HepG2 (cell line): Measurements from ENCODE around the gene MSX2. TPM values are rescaled to one million over a fixed set of nuclear protein-coding genes. Genes with fewer than 3 reads are reported as not detected.

ENCODE experiments used
- ATAC-seq: fragments of 200-7000 bp; cut with Tn5 transposase; 3 replicates; pipeline ENCODE4 v1.9.1; 2020; ENCODE audit warnings: mild to moderate bottlenecking, moderate library complexity
- BruUV-seq: library from RNA; stranded (reverse); fragments of 400-500 nt; replicated peaks from 2 replicates; lab custom pipeline; 2021; lab: Mats Ljungman, UMichigan
- CTCF ChIA-PET: fragments of 300-600 bp; formaldehyde crosslinking; extraction: SDS; loops from one replicate; lab custom pipeline; 2021; ENCODE audit warnings: low total read pairs, inconsistent platforms, low intra/inter-chr PET ratio; lab: Yijun Ruan, JAX
- POLR2A ChIA-PET: fragments of 350-600 bp; sonication (Branson Sonifier 250); formaldehyde crosslinking; loops from one replicate; lab custom pipeline; 2020; ENCODE audit warnings: antibody characterized with exemption, inconsistent platforms; lab: Yijun Ruan, JAX
- DNase-seq: peaks from one replicate; pipeline ENCODE4 v3.0.0-alpha.2; 2015; ENCODE audit warnings: low spot score
- FAIRE-seq: peaks from 3 replicates; lab custom pipeline; 2011; peaks lifted over from hg19 to GRCh38; lab: Jason Lieb, UNC
- H2AFZ ChIP-seq: one replicate; pipeline ENCODE4 v1.6.1; 2011; ENCODE audit warnings: low read length, inconsistent platforms
- H3K27ac ChIP-seq: fragments of 300-600 bp; 3 replicates; pipeline ENCODE4 v1.8.0; 2011; ENCODE audit warnings: mixed run types, mild to moderate bottlenecking, mixed read lengths, low read length, inconsistent platforms; ENCODE audit not compliant: insufficient read depth; ENCODE audit errors: extremely low read length
- H3K27me3 ChIP-seq, 2 experiments: fragments of 200-600 bp in 1 of 2; 2 replicates in 1 of 2; 3 replicates in 1 of 2; pipeline versions ENCODE4 v1.6.0 to v1.8.0; 2011; ENCODE audit warnings: low read length in 2 of 2, mild to moderate bottlenecking in 2 of 2, moderate library complexity in 2 of 2, inconsistent platforms in 1 of 2; ENCODE audit not compliant: insufficient read depth in 2 of 2, control insufficient read depth in 1 of 2
- H3K36me3 ChIP-seq, 2 experiments: fragments of 200-600 bp in 1 of 2; replicated peaks in 1 of 2; 2 replicates in 1 of 2; 3 replicates in 1 of 2; pipeline versions ENCODE4 v1.5.1 to v1.8.0; 2011; ENCODE audit warnings: low read length in 2 of 2, inconsistent platforms in 1 of 2; ENCODE audit not compliant: insufficient read depth in 2 of 2, control insufficient read depth in 1 of 2
- H3K4me1 ChIP-seq: 2 replicates; pipeline ENCODE4 v1.5.1; 2012; ENCODE audit warnings: low read length, inconsistent platforms; ENCODE audit not compliant: insufficient read depth
- H3K4me2 ChIP-seq: 2 replicates; pipeline ENCODE4 v1.6.0; 2011; ENCODE audit warnings: low read depth, low read length, inconsistent platforms
- H3K4me3 ChIP-seq, 3 experiments: fragments of 200-600 bp in 1 of 3; sonication (generic), shearing (Covaris generic) in 1 of 3; replicated peaks in 1 of 3; 2 replicates each; pipeline ENCODE4 v1.5.1; 2011 to 2016; ENCODE audit warnings: low read length in 3 of 3, inconsistent platforms in 2 of 3, low read depth in 2 of 3, mild to moderate bottlenecking in 2 of 3, control low read depth in 1 of 3, mixed read lengths in 1 of 3; ENCODE audit not compliant: insufficient read depth in 1 of 3
- H3K79me2 ChIP-seq: one replicate; pipeline ENCODE4 v1.6.1; 2011; ENCODE audit warnings: low read length, inconsistent platforms; ENCODE audit not compliant: insufficient read depth
- H3K9ac ChIP-seq: 2 replicates; pipeline ENCODE4 v1.6.0; 2011; ENCODE audit warnings: mild to moderate bottlenecking, low read depth, low read length, inconsistent platforms; ENCODE audit not compliant: insufficient read depth
- H3K9me3 ChIP-seq: 2 replicates; pipeline ENCODE4 v1.5.1; 2012; ENCODE audit warnings: mild to moderate bottlenecking, low read length
- H4K20me1 ChIP-seq: 2 replicates; pipeline ENCODE4 v1.6.0; 2011; ENCODE audit warnings: inconsistent platforms, mild to moderate bottlenecking, low read length, moderate library complexity; ENCODE audit not compliant: insufficient read depth
- HES4 ChIP-seq: sonication (generic); formaldehyde crosslinking; IDR thresholded peaks from 2 replicates; pipeline ENCODE4 v1.9.0; 2021; ENCODE audit warnings: mild to moderate bottlenecking, missing genetic modification reagents, borderline replicate concordance
- NR2F1 ChIP-seq, 2 experiments: fragments of 450-650 bp in 1 of 2; formaldehyde crosslinking in 1 of 2; IDR thresholded peaks; 2 replicates each; pipeline versions ENCODE4 v1.5.0 to v1.6.1; 2016 to 2020; ENCODE audit warnings: mild to moderate bottlenecking in 1 of 2, missing compliant biosample characterization in 1 of 2, missing genetic modification reagents in 1 of 2, moderate library complexity in 1 of 2
- REXO4 ChIP-seq: sonication (generic); formaldehyde crosslinking; IDR thresholded peaks from 2 replicates; pipeline ENCODE4 v1.8.0; 2022; ENCODE audit warnings: missing genetic modification reagents, mild to moderate bottlenecking, borderline replicate concordance
- WGBS: methylation state at CpG from one replicate; pipeline ENCODE4 v1.1.6; 2017; ENCODE audit warnings: low lambda C conversion rate; 5-methylcytosine and 5-hydroxymethylcytosine counted together
- in situ Hi-C: cut with HindIII; loops from 2 replicates; pipeline ENCODE4 v1.10.0; 2017; ENCODE audit warnings: low pct_unique_long_range_greater_than_20kb; ENCODE audit not compliant: extremely low pct_ligation_motif_present
- intact Hi-C: fragments of 100-400 bp; cut with micrococcal nuclease; formaldehyde crosslinking; loops from one replicate; pipeline ENCODE4 v1.10.0; 2022; ENCODE audit not compliant: unreplicated experiment
- polyA plus RNA-seq, 8 experiments: library from polyadenylated mRNA; depleted of rRNA in 3 of 8; stranded (reverse) in 7 of 8; unstranded in 1 of 8; fragments of >200 nt; fragmentation: Illumina TruSeq in 4 of 8; extraction: Trizol in 4 of 8; gene quantifications; 2 replicates each; pipeline versions ENCODE4 v1.2.1 to v1.2.3, GENCODE V29; 2011 to 2016; ENCODE audit warnings: low read depth in 4 of 8, missing spikeins in 1 of 8, mixed read lengths in 1 of 8; ENCODE audit not compliant: insufficient read depth in 1 of 8
- total RNA-seq, 5 experiments: library from RNA; depleted of rRNA; stranded (reverse); fragments of >200 nt; fragmentation: Illumina TruSeq; extraction: Trizol; gene quantifications; 2 replicates each; pipeline ENCODE4 v1.2.3, GENCODE V29; 2016; ENCODE audit warnings: low read depth in 1 of 5
- TF ChIP-seq, protein P1 (sequence below): IDR thresholded peaks from 2 replicates; pipeline ENCODE4 v1.6.1; 2016; ENCODE audit warnings: low read depth, missing genetic modification reagents, missing compliant biosample characterization

Gene MSX2
- total and polyA plus RNA-seq, 2 of the 13 experiments (the other 11 are each of a cell fraction or from before 2014, with no cell fraction given): not detected

DNA sequence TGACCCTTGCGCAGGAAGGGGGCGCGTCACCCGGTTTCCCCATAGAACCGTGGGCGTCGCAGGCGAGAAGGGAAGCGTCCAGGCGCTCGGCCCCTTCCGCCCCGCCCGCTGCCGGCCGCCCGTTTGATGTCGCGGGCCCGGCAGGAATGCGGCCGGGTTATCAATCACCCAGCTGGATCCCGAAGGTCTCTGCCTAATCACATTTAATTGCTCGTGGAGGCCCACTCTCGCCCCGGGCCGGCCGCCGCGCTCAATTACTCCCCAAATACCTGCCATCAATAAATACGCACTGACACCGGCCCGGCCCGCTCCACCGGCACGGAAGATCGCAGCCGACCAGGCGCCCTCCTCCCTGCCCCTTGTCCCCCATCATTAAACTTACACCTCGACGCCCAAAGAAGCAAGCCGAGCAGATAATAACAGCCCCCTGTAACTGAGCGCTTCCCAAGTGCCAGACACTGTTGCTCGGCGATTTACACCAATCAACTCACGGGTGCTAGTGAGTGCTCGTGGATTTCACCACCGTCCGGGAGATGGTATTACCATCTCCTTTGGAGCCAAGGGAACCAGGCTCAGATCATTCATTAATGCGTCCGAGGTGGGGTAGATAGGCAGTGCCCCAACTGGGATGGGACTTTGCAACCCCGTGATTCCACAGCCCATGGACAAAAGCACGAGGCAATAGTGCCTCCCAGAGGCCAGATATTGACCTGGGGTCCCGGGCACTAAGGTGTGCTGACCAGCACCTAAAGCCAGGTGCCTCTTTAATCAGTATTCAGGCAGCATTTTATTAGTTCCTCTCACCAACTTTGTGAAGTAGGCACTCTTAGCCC is 11.3 kb downstream of the MSX2 start (continued):
- TF ChIP-seq, protein P1, sequence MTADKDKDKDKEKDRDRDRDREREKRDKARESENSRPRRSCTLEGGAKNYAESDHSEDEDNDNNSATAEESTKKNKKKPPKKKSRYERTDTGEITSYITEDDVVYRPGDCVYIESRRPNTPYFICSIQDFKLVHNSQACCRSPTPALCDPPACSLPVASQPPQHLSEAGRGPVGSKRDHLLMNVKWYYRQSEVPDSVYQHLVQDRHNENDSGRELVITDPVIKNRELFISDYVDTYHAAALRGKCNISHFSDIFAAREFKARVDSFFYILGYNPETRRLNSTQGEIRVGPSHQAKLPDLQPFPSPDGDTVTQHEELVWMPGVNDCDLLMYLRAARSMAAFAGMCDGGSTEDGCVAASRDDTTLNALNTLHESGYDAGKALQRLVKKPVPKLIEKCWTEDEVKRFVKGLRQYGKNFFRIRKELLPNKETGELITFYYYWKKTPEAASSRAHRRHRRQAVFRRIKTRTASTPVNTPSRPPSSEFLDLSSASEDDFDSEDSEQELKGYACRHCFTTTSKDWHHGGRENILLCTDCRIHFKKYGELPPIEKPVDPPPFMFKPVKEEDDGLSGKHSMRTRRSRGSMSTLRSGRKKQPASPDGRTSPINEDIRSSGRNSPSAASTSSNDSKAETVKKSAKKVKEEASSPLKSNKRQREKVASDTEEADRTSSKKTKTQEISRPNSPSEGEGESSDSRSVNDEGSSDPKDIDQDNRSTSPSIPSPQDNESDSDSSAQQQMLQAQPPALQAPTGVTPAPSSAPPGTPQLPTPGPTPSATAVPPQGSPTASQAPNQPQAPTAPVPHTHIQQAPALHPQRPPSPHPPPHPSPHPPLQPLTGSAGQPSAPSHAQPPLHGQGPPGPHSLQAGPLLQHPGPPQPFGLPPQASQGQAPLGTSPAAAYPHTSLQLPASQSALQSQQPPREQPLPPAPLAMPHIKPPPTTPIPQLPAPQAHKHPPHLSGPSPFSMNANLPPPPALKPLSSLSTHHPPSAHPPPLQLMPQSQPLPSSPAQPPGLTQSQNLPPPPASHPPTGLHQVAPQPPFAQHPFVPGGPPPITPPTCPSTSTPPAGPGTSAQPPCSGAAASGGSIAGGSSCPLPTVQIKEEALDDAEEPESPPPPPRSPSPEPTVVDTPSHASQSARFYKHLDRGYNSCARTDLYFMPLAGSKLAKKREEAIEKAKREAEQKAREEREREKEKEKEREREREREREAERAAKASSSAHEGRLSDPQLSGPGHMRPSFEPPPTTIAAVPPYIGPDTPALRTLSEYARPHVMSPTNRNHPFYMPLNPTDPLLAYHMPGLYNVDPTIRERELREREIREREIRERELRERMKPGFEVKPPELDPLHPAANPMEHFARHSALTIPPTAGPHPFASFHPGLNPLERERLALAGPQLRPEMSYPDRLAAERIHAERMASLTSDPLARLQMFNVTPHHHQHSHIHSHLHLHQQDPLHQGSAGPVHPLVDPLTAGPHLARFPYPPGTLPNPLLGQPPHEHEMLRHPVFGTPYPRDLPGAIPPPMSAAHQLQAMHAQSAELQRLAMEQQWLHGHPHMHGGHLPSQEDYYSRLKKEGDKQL (CRISPR knock-in tag): no peak

DNA sequence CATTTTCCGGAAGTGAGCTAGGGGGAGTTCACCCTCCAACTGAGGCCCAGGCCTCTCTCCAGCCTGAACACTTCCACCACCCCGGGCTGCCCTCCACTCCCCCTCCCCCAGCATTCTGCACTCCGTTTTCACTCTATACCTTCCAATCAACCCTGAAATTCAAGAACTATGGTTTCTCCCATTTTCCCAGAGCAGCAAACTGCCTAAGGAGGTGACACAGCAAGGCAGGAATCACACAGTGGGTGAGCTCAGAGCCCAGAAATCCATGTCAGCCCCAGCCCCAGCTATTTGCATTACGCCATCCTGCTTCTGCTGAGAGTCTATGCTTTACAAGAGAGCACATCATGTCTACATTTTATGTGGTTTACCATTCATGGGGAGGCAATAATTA is 11.9 kb downstream of the MSX2 start:
- Histone ChIP-seq H3K27ac (no peak overlapping the region), H3K4me1 (no peaks in the 10 kb centered on the region), H3K36me3 (no peaks in the 10 kb centered on the region), H3K9ac (no peak overlapping the region), H3K27me3 (peaks cover 4 to 47% of the 10 kb centered on the region in 2 experiments), H3K79me2 (no peaks in the 10 kb centered on the region), H3K4me2 (no peak overlapping the region), H4K20me1 (no peaks in the 10 kb centered on the region), H2AFZ (no peak overlapping the region), H3K9me3 (no peaks in the 10 kb centered on the region), H3K4me3 (no peak overlapping the region)
- 7% methylated on average over 3 of the region's 4 CpGs for whole genome bisulfite sequencing
- FAIRE-seq (no peak), ATAC-seq (no peak), DNase-seq (no peak)
- in situ Hi-C loops: loop anchor here (5.0 to 10.0 kb wide), 3 partner anchors 162 to 412 kb away; no protein-coding TSS in a partner anchor
- TF ChIP-seq REXO4 (CRISPR knock-in tag) (no peak), NR2F1 (CRISPR knock-in tag; IDR thresholded peaks at IDR 0.05) (no peak), HES4 (CRISPR knock-in tag) (no peak)
- ChIA-PET CTCF (interaction anchor here (0.7 to 1.8 kb wide), 2 partner anchors 317 to 409 kb away, joined by 3 to 18 read pairs; no protein-coding TSS in a partner anchor), POLR2A (no interaction called here)
- intact Hi-C loops: loop anchor here (1.0 kb wide), 1 partner anchor 317 kb away; no protein-coding TSS in a partner anchor
- no TSS peak for BruUV-seq
